Inflammatory macrophage treated with lipopolysaccharide for 1 hour (primary cell): ENCODE data around the gene SLC16A10.
"Not testable (repeated sequence)": the region's sequence is repeated elsewhere in the genome, so short reads cannot be mapped to it uniquely, and the experiment has no call there.

Source experiments
- DNase-seq, 2 donors: peaks; one replicate each; pipeline ENCODE4 v3.0.0-alpha.2; 2020 to 2022

Gene SLC16A10

GRCh38 chr6:111189666-111190210 is 102.4 kb downstream of the SLC16A10 start:
- not testable (repeated sequence) for DNase-seq

- DNase-seq, result no peak
These were observed 103.3 kb downstream of the SLC16A10 start for GRCh38 chr6:111190637-111191036.

- DNase-seq, result not testable (repeated sequence)
These were observed 103.8 kb downstream of the SLC16A10 start for GRCh38 chr6:111191136-111191535.

- peak in 1 of 2 donors; percentile 18 for DNase-seq
These were observed 105.7 kb downstream of the SLC16A10 start for GRCh38 chr6:111192911-111193555.

- DNase-seq, result no peak
These were observed 108.4 kb downstream of the SLC16A10 start for GRCh38 chr6:111195656-111196055.

- DNase-seq, result no peak
These were observed 111.5 kb downstream of the SLC16A10 start for GRCh38 chr6:111198841-111199240.

- no peak for DNase-seq
These were observed 112.6 kb downstream of the SLC16A10 start for GRCh38 chr6:111199935-111200334.

GRCh38 chr6:111200350-111201243 is 113.3 kb downstream of the SLC16A10 start:
- no peak for DNase-seq

GRCh38 chr6:111201244-111201554 is 113.9 kb downstream of the SLC16A10 start:
- no peak for DNase-seq

GRCh38 chr6:111201764-111202163 is 114.5 kb downstream of the SLC16A10 start:
- no peak for DNase-seq

GRCh38 chr6:111203539-111203938 is 116.2 kb downstream of the SLC16A10 start:
- not testable (repeated sequence) for DNase-seq

GRCh38 chr6:111204305-111204704 is 117.0 kb downstream of the SLC16A10 start:
- no peak for DNase-seq

- no peak for DNase-seq
These were observed 117.6 kb downstream of the SLC16A10 start for GRCh38 chr6:111204881-111205280.

GRCh38 chr6:111205502-111205901 is 118.2 kb downstream of the SLC16A10 start:
- DNase-seq, result no peak

- peak in 1 of 2 donors; percentile 34 for DNase-seq
These were observed 120.0 kb downstream of the SLC16A10 start for GRCh38 chr6:111207141-111207858.

- DNase-seq, result no peak
These were observed 121.6 kb downstream of the SLC16A10 start for GRCh38 chr6:111208933-111209332.

GRCh38 chr6:111210194-111210728 is 123.0 kb downstream of the SLC16A10 start:
- peak; percentile 80 to 96 for DNase-seq

GRCh38 chr6:111211411-111212030 is 124.2 kb downstream of the SLC16A10 start:
- DNase-seq, result no peak

- DNase-seq, result no peak
These were observed 125.3 kb downstream of the SLC16A10 start for GRCh38 chr6:111212625-111213024.

GRCh38 chr6:111215131-111215530 is 127.8 kb downstream of the SLC16A10 start:
- DNase-seq, result no peak

- no peak for DNase-seq
These were observed 132.5 kb downstream of the SLC16A10 start for GRCh38 chr6:111219785-111220184.

GRCh38 chr6:111220383-111221031 is 133.2 kb downstream of the SLC16A10 start:
- DNase-seq, result no peak
